ENCODE measurements around the gene NCOA3.

The NCOA3 gene

GRCh38 chr20:47605673-47606413, 104.2 kb downstream of the NCOA3 start:
- DNase-seq: no peak

GRCh38 chr20:47606414-47606982, 104.8 kb downstream of the NCOA3 start:
- DNase-seq: no peak

GRCh38 chr20:47606983-47607613, 105.4 kb downstream of the NCOA3 start:
- DNase-seq: peak in 1 of 2 donors; percentile 28

DNA sequence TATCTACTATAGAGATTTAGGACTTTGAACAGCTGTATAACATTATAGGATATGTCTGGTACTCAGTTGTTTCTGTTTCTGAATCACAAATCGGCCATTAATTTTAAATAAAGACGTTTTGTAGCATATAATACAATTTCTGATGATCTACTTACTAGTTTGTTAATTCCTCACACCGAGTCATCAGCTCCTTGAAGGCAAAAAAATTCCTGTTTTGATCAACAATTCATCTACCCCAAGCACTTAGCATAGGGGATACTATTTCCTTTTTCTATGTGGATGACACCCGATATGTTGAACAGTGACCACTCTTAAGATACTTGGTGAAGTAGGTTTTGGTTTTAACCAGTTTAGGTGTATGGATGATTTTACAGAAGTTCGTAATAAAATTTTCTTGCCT, 107.3 kb downstream of the NCOA3 start:
- no peak for DNase-seq

DNA sequence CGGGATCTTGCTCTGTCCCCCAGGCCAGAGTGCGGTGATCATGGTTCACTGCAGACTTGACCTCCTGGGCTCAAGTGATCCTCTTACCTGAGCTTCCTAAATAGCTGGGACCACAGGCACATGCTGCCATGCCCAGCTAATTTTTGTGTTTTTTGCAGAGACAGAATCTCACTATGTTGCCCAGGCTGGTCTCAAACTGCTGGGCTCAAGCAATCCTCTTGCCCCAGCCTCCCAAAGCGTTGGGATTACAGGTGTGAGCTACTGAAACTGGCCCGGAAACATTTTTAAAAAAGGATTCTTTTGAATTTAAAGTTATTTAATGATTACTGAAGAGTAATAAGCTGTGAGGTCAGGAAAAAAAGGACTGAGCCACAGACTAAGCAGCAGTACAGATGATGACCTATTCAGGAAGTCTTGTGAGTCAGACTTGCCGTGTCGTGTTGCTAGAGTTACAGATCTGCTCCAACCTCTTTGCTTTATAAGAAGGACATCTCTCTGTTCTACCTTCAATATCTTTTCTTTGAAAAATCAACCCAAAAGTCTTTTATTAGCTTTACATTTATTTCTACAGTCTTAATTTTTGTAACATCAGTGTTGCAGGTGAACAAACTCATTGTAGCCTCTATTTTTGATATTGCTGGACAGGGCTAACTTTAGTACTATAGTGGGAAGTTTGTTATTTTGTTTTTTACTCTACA, 108.7 kb downstream of the NCOA3 start:
- DNase-seq: peak; percentile 27 to 61

DNA sequence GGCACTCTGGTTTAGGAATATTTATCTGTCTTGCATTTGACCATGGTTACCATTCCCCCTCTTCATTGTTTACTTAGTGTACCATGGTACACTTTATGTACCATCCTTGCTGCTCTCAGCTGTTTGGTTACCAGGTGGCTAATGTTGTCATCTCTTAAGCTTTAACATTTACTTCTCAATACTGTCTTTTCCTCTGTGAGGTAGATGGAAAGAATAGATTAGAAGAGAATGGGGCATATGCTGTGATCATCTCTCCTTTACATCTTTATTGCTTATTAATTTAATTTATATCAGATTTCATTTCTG, 109.2 kb downstream of the NCOA3 start:
- peak in 1 of 2 donors; percentile 36 for DNase-seq

- no peak for DNase-seq
Measured at GRCh38 chr20:47611785-47612184, 110.1 kb downstream of the NCOA3 start.

DNA sequence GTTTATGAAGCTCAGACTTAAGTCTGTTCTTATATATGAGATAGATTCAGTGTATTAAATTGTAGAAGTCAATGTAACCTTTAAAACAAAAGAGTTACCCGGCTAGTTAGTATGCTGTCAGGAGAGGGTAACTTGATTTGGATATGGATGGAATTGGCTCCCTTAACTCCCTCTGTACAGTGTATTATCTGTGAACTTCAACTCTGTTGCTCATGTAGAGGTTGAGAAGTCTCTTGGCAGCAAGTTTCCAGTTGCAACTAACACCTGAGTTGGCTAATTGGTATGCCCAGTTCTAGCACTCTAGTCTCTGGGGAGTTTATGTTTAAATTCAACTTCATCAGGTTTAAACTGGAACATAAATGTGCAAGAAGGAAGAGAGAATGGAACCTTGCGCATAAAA, 111.0 kb downstream of the NCOA3 start:
- no peak for DNase-seq

DNA sequence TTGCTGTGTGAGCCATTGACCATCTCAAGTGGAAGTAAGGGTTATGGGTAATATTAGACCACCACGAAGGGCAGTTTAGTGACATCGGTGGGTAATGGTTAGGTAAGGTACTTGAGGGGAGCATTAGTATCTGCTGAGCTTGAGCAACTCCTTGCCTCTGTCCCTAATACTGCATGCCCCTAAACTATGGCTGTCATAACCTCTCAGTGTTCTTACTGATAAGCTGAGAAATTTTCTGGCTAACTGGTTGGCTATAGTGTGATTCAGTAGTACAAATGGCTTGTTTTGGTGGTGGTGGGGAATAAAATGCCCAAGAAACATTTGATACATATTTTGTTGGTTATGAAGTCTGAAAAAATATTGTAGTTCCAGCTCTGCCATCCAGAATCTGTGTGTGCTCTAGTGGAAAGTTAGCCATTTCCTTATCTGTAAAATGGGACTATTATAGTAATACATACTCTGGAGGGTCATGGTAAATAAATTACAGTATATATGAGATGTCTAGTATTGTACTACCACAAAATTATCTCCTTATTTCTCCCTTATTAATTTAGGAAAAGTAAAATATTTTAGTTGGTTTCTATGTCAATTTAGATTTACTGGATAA, 113.1 kb downstream of the NCOA3 start:
- DNase-seq: no peak

- no peak for DNase-seq
Measured at GRCh38 chr20:47618479-47618878, 116.8 kb downstream of the NCOA3 start.

- peak in 1 of 2 donors; percentile 68 for DNase-seq
Measured at GRCh38 chr20:47620808-47621805, 119.4 kb downstream of the NCOA3 start.

DNA sequence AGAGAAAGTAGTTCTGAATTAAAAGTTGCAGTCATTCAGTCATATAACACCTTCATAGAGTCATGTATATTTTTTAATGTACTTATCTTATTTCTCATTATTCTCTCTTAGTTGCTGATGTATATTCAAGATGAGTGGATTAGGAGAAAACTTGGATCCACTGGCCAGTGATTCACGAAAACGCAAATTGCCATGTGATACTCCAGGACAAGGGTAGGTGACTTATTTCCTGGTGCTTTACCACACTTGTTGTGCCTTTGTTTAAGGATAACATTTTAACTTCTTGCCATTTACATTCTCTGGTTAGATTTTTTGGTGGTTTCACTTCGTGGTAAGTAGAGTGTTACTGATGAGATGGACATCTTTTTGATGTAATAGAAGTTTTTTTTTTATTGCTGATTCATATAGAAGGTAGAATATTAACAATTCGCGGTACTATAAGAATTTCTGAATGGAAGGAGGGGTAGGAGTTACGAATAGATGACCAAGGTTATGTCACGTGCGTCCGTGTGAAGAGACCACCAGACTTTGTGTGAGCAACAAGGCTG, 120.5 kb downstream of the NCOA3 start:
- DNase-seq: no peak

DNA sequence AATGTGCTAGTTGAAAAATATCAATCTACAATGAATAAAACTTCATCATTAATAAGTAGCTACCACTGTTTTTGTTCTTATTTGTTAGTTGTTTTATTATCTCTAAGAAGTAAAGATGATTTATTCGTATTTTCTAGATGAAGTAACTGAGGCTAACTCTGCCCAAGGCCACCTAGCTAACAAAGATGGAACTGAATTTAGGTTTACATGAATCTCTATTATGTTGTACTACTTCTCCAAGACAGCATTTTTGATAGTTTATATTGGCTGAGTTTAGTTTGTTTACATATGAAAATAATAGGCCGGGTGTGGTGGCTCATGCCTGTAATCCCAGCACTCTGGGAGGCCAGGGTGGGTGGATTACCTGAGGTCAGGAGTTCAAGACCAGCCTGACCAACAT, 121.5 kb downstream of the NCOA3 start:
- DNase-seq: no peak

GRCh38 chr20:47627540-47627939, 125.9 kb downstream of the NCOA3 start:
- no peak for DNase-seq

- no peak for DNase-seq
Measured at GRCh38 chr20:47629907-47630306, 128.2 kb downstream of the NCOA3 start.

GRCh38 chr20:47631078-47631477, 129.4 kb downstream of the NCOA3 start:
- no peak for DNase-seq

- DNase-seq: no peak
Measured at GRCh38 chr20:47635256-47635655, 133.6 kb downstream of the NCOA3 start.

- no peak for DNase-seq
Measured at GRCh38 chr20:47638851-47639250, 137.2 kb downstream of the NCOA3 start.

- DNase-seq: no peak
Measured at GRCh38 chr20:47642118-47642517, 140.4 kb downstream of the NCOA3 start.

DNA sequence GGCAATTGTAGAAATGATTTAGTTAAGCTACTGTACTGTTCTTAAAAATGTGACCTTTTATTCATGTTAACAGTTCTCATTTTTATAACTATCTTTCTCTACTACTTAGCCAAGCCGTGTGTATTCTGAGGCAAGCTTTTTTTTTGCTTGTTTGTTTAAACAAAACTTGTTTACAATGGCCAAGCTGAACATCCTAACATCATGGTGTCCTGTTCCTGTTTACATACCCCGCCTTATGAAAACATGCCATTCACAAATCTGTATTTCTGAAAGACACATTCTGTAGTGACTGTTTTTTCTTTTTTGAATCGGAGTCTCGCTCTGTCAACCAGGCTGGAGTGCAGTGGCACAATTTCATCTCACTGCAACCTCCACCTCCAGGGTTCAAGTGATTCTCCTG, 140.9 kb downstream of the NCOA3 start:
- no peak for DNase-seq

DNA sequence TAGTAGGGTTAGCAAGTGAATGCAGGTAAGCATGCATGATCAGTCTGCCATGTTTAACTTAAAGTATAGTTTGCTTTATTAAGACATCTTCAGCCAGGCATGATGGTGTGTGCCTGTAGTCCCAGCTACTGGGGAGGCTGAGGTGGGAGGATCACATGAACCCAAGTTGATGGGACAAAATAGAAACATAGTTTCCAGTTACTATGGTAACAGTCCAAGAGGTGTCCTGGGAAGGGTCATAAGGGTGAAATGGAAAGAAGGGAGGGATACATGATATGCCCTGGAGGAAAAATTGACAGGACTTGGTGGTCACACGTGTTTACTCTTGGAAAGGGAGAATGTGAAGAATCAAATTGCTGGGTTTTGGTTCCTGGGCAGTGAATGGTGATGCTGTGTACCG, 143.9 kb downstream of the NCOA3 start:
- DNase-seq: no peak

DNA sequence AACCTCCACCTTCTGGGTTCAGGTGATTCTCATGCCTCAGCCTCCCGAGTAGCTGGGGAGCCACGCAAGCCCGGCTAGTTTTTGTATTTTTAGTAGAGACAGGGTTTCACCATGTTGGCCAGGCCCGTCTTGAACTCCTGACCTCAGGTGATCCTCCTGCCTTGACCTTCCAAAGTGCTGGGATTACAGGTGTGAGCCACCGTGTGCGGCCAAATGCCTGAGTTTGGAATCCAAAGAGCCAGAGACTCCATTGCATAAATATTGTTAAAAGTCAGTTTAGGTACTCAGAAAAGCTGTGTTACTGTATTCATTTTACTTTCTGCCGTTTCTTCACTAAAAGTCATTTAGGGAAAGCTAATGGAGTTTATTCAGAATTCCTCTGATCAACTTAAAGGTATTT, 146.3 kb downstream of the NCOA3 start:
- DNase-seq: no peak

Measured in CD4-positive, alpha-beta T cell treated with Interferon alpha-2 for 1 hour (primary cell).